HL-60/S4 (cell line): ENCODE results near the gene GM2A.
"Not testable (repeated sequence)": the region's sequence is repeated elsewhere in the genome, so short reads cannot be mapped to it uniquely, and the experiment has no call there.

Experiments used
- in situ Hi-C: fragments of 300-500 bp; cut with MboI; formaldehyde crosslinking; loops from 2 replicates; pipeline ENCODE4 v1.14.3; 2022; ENCODE audit warnings: low sequenced_read_pairs

The GM2A gene

GRCh38 chr5:151284392-151284967, 31.5 kb downstream of the GM2A start:
- in situ Hi-C loops = no loop called here

- in situ Hi-C loops = no loop called here
Measured at GRCh38 chr5:151285683-151286082, 32.7 kb downstream of the GM2A start.

- in situ Hi-C loops = no loop called here
Measured at GRCh38 chr5:151286246-151286645, 33.3 kb downstream of the GM2A start.

GRCh38 chr5:151288180-151288579, 35.2 kb downstream of the GM2A start:
- in situ Hi-C loops = no loop called here

GRCh38 chr5:151293624-151294023, 40.6 kb downstream of the GM2A start:
- in situ Hi-C loops = no loop called here

GRCh38 chr5:151295138-151295537, 42.2 kb downstream of the GM2A start:
- in situ Hi-C loops = no loop called here

GRCh38 chr5:151295791-151296477, 42.9 kb downstream of the GM2A start:
- in situ Hi-C loops = no loop called here

GRCh38 chr5:151296478-151296830, 43.5 kb downstream of the GM2A start:
- in situ Hi-C loops = no loop called here

- in situ Hi-C loops = no loop called here
Measured at GRCh38 chr5:151296974-151297373, 44.0 kb downstream of the GM2A start.

- in situ Hi-C loops = no loop called here
Measured at GRCh38 chr5:151298063-151298855, 45.3 kb downstream of the GM2A start.

- in situ Hi-C loops = no loop called here
Measured at GRCh38 chr5:151303666-151304065, 50.7 kb downstream of the GM2A start, which contains the start of gene SLC36A3. Gene SLC36A3 (minus strand): TSS chr5:151303766. CDS start chr5:151303354, 412 bp downstream.

- in situ Hi-C loops = not testable (repeated sequence)
Measured at GRCh38 chr5:151309266-151309665, 56.3 kb downstream of the GM2A start.

GRCh38 chr5:151309821-151310220, 56.8 kb downstream of the GM2A start:
- in situ Hi-C loops = not testable (repeated sequence)

GRCh38 chr5:151310932-151311331, 57.9 kb downstream of the GM2A start:
- in situ Hi-C loops = no loop called here

GRCh38 chr5:151312756-151313324, 59.9 kb downstream of the GM2A start:
- in situ Hi-C loops = no loop called here

GRCh38 chr5:151313357-151313756, 60.4 kb downstream of the GM2A start:
- in situ Hi-C loops = no loop called here

GRCh38 chr5:151315998-151316597, 63.1 kb downstream of the GM2A start:
- in situ Hi-C loops = no loop called here

GRCh38 chr5:151317871-151318270, 64.9 kb downstream of the GM2A start:
- in situ Hi-C loops = no loop called here

- in situ Hi-C loops = no loop called here
Measured at GRCh38 chr5:151318850-151319732, 66.1 kb downstream of the GM2A start.
